Choroid plexus epithelial cell (primary cell): ENCODE measurements around the gene CPNE5.

ENCODE experiments used
- DNase-seq: peaks from one replicate; pipeline ENCODE4 v3.0.0-alpha.2; 2010; ENCODE audit warnings: low read depth
- H3K4me3 ChIP-seq: 2 replicates; pipeline ENCODE4 v1.5.1; 2011; ENCODE audit warnings: low read depth, mild to moderate bottlenecking, control low read depth, low read length, moderate library complexity
- CTCF ChIP-seq: conservative IDR thresholded peaks from 2 replicates; pipeline ENCODE4 v1.5.1; 2011; ENCODE audit warnings: low read depth, mild to moderate bottlenecking, control low read depth, inconsistent platforms, low read length, moderate library complexity

The CPNE5 gene

GRCh38 chr6:36703081-36703606 is 136.1 kb downstream of the CPNE5 start:
- DNase-seq = no peak
- H3K4me3 ChIP-seq = no peak overlapping the region
- no peak for TF ChIP-seq CTCF

- no peak for DNase-seq
- TF ChIP-seq CTCF = no peak
- H3K4me3 ChIP-seq = no peak overlapping the region
Observed at GRCh38 chr6:36702656-36703055, 136.6 kb downstream of the CPNE5 start.

GRCh38 chr6:36701401-36701991 is 137.7 kb downstream of the CPNE5 start:
- no peak overlapping the region for H3K4me3 ChIP-seq
- TF ChIP-seq CTCF = no peak
- DNase-seq = no peak

- no peak for DNase-seq
- TF ChIP-seq CTCF = no peak
- no peak overlapping the region for H3K4me3 ChIP-seq
Observed at GRCh38 chr6:36700831-36701230, 138.4 kb downstream of the CPNE5 start.

GRCh38 chr6:36700071-36700812 is 139.0 kb downstream of the CPNE5 start:
- no peak for TF ChIP-seq CTCF
- no peak for DNase-seq
- no peak overlapping the region for H3K4me3 ChIP-seq

GRCh38 chr6:36699348-36699747 is 139.9 kb downstream of the CPNE5 start:
- no peak overlapping the region for H3K4me3 ChIP-seq
- no peak for TF ChIP-seq CTCF
- no peak for DNase-seq
